HEK293 (cell line): ENCODE data around the gene XRCC2.

Source experiments
- CTCF ChIA-PET: fragments of 350-600 bp; formaldehyde crosslinking; extraction: SDS; loops from one replicate; lab custom pipeline; 2021; ENCODE audit warnings: antibody characterized with exemption; lab: Yijun Ruan, JAX
- POLR2A ChIA-PET: fragments of 300-600 bp; formaldehyde crosslinking; extraction: SDS; loops from one replicate; lab custom pipeline; 2020; ENCODE audit warnings: antibody characterized with exemption, inconsistent platforms; lab: Yijun Ruan, JAX
- H3K27ac ChIP-seq: fragments of 200-500 bp; sonication (Bioruptor generic); 2 replicates; pipeline ENCODE4 v1.5.1; 2014; ENCODE audit warnings: low read depth, low read length, control low read depth, inconsistent platforms; ENCODE audit errors: extremely low read depth
- H3K36me3 ChIP-seq, 2 experiments: fragments of 200-500 bp in 1 of 2; sonication (Bioruptor generic) in 1 of 2; 1 replicate in 1 of 2; 2 replicates in 1 of 2; pipeline ENCODE4 v1.5.1; 2014 to 2017; ENCODE audit warnings: inconsistent platforms in 2 of 2, low read length in 2 of 2; ENCODE audit not compliant: control insufficient read depth in 2 of 2, insufficient read depth in 1 of 2
- H3K4me1 ChIP-seq: fragments of 200-500 bp; sonication (Bioruptor generic); 2 replicates; pipeline ENCODE4 v1.5.1; 2014; ENCODE audit warnings: mild to moderate bottlenecking, low read length, inconsistent platforms; ENCODE audit not compliant: control insufficient read depth, insufficient read depth
- H3K4me3 ChIP-seq: 2 replicates; pipeline ENCODE4 v1.5.1; 2011; ENCODE audit warnings: low read depth, mild to moderate bottlenecking, control low read depth, low read length, moderate library complexity
- H3K9me3 ChIP-seq: fragments of 200-500 bp; sonication (Bioruptor generic); 2 replicates; pipeline ENCODE4 v1.5.1; 2014; ENCODE audit warnings: low read depth, low read length, inconsistent platforms; ENCODE audit not compliant: control insufficient read depth, insufficient read depth
- IKZF3 ChIP-seq: fragments of 450-650 bp; IDR thresholded peaks from 2 replicates; pipeline ENCODE4 v1.5.0; 2018; ENCODE audit warnings: missing biosample characterization, mild to moderate bottlenecking, missing genetic modification characterization, moderate library complexity
- KLF10 ChIP-seq: fragments of 450-650 bp; IDR thresholded peaks from 2 replicates; pipeline ENCODE4 v1.5.1; 2018; ENCODE audit warnings: missing biosample characterization, mild to moderate bottlenecking, missing genetic modification characterization
- REPIN1 ChIP-seq: fragments of 450-650 bp; formaldehyde crosslinking; IDR thresholded peaks from 2 replicates; pipeline ENCODE4 v1.5.1; 2017; ENCODE audit warnings: missing biosample characterization, missing genetic modification characterization, low read depth
- REST ChIP-seq: fragments of 450-650 bp; formaldehyde crosslinking; IDR thresholded peaks from 2 replicates; pipeline ENCODE4 v1.5.1; 2016; ENCODE audit warnings: missing biosample characterization, missing genetic modification characterization
- SP3 ChIP-seq: fragments of 450-650 bp; formaldehyde crosslinking; IDR thresholded peaks from 2 replicates; pipeline ENCODE4 v1.5.1; 2016; ENCODE audit warnings: missing biosample characterization, missing genetic modification characterization
- TCF7L2 ChIP-seq: IDR thresholded peaks from 2 replicates; pipeline ENCODE4 v1.6.1; 2011; ENCODE audit warnings: low read depth, mild to moderate bottlenecking, inconsistent platforms, low read length, moderate library complexity, borderline replicate concordance
- ZNF148 ChIP-seq: fragments of 450-650 bp; formaldehyde crosslinking; IDR thresholded peaks from 2 replicates; pipeline ENCODE4 v1.5.0; 2017; ENCODE audit warnings: missing biosample characterization, missing genetic modification characterization, borderline replicate concordance
- ZNF19 ChIP-seq: fragments of 450-650 bp; formaldehyde crosslinking; IDR thresholded peaks from 2 replicates; pipeline ENCODE4; 2016; ENCODE audit warnings: missing biosample characterization, missing genetic modification characterization, low read depth
- ZNF341 ChIP-seq: fragments of 450-650 bp; formaldehyde crosslinking; IDR thresholded peaks from 2 replicates; pipeline ENCODE4; 2016; ENCODE audit warnings: low read depth, missing biosample characterization, missing genetic modification characterization
- ZNF391 ChIP-seq: fragments of 450-650 bp; formaldehyde crosslinking; IDR thresholded peaks from 2 replicates; pipeline ENCODE4 v1.5.1; 2016; ENCODE audit warnings: low read depth, missing biosample characterization, missing genetic modification characterization, borderline replicate concordance
- ZNF510 ChIP-seq: fragments of 450-650 bp; formaldehyde crosslinking; IDR thresholded peaks from 2 replicates; pipeline ENCODE4 v1.5.1; 2018; ENCODE audit warnings: mild to moderate bottlenecking, missing genetic modification characterization, missing biosample characterization; ENCODE audit not compliant: insufficient replicate concordance
- ZNF544 ChIP-seq: fragments of 450-650 bp; formaldehyde crosslinking; IDR thresholded peaks from 2 replicates; pipeline ENCODE4 v1.5.0; 2017; ENCODE audit warnings: missing biosample characterization, missing genetic modification characterization
- ZNF549 ChIP-seq: fragments of 450-650 bp; IDR thresholded peaks from 2 replicates; pipeline ENCODE4 v1.5.1; 2018; ENCODE audit warnings: missing biosample characterization, missing genetic modification characterization, mild to moderate bottlenecking, inconsistent platforms, moderate library complexity
- ZNF626 ChIP-seq: fragments of 450-650 bp; sonication (Bioruptor Pico); formaldehyde crosslinking; IDR thresholded peaks from 2 replicates; pipeline ENCODE4 v1.5.1; 2018; ENCODE audit warnings: missing biosample characterization, missing genetic modification characterization, inconsistent platforms
- ZNF792 ChIP-seq: fragments of 450-650 bp; formaldehyde crosslinking; IDR thresholded peaks from 2 replicates; pipeline ENCODE4 v1.5.1; 2016; ENCODE audit warnings: missing biosample characterization, missing genetic modification characterization
- ZSCAN23 ChIP-seq: fragments of 450-650 bp; formaldehyde crosslinking; IDR thresholded peaks from 2 replicates; pipeline ENCODE4 v1.5.1; 2016; ENCODE audit warnings: missing biosample characterization, missing genetic modification characterization
- ZSCAN5A ChIP-seq: fragments of 450-650 bp; formaldehyde crosslinking; IDR thresholded peaks from 2 replicates; pipeline ENCODE4 v1.5.1; 2016; ENCODE audit warnings: missing biosample characterization, missing genetic modification characterization
- TF ChIP-seq, protein P1 (sequence below): fragments of 450-650 bp; formaldehyde crosslinking; IDR thresholded peaks from 2 replicates; pipeline ENCODE4 v1.5.1; 2016; ENCODE audit warnings: missing biosample characterization, missing genetic modification characterization
- TF ChIP-seq, protein P2 (sequence below): fragments of 450-650 bp; formaldehyde crosslinking; IDR thresholded peaks from 2 replicates; pipeline ENCODE4 v1.5.1; 2016; ENCODE audit warnings: missing biosample characterization, missing genetic modification characterization
- TF ChIP-seq, protein P3 (sequence below): fragments of 450-650 bp; formaldehyde crosslinking; IDR thresholded peaks from 2 replicates; pipeline ENCODE4 v1.5.1; 2016; ENCODE audit warnings: missing biosample characterization, missing genetic modification characterization, low read depth

The XRCC2 gene

DNA sequence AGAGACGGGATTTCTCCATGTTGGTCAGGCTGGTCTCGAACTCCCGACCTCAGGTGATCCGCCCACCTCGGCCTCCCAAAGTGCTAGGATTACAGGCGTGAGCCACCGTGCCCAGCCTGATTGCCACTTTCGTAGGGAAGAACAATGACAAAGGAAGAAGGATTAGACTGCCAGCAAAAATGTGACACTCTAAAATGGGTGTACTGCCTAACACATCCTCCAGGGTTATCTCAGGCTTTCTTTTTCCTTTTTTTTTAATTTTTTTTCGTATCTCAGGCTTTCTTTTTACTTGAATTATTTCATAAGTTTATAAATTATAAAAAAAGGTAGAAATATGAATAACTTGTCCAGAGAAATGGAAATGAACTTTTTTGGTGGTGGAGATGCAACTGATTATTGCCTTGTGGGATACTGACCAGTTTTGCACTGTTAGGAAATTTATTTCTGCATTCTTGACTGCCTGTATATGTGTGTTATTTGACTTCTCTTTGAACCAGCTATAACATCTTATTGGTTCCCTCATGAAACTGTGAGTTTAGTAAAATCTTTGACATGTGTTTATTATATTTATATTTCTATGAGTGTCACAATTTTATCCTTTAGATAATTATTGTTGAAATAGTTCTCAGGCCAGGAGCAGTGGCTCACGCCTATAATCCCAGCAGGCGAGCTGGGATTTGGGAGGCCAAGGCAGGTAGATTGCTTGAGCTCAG is 56.8 kb downstream of the XRCC2 start:
- Histone ChIP-seq H3K27ac (no peak overlapping the region), H3K4me1 (no peaks in the 10 kb centered on the region), H3K36me3 (no peaks in the 10 kb centered on the region), H3K4me3 (no peak overlapping the region), H3K9me3 (no peaks in the 10 kb centered on the region)
- POLR2A ChIA-PET: no interaction called here
- CTCF ChIA-PET: no interaction called here
- TF ChIP-seq ZNF544 (tag by site-specific recombination) (no peak), ZNF510 (peak; percentile 100), REST (tag by site-specific recombination) (no peak), ZSCAN23 (tag by site-specific recombination) (no peak), ZNF626 (no peak), ZNF341 (tag by site-specific recombination) (no peak), REPIN1 (tag by site-specific recombination) (no peak), TCF7L2 (no peak)

- CTCF ChIA-PET: no interaction called here
- POLR2A ChIA-PET: no interaction called here
- no peak for TF ChIP-seq ZSCAN5A (tag by site-specific recombination)
- no peak for TF ChIP-seq IKZF3
- TF ChIP-seq, protein P1, sequence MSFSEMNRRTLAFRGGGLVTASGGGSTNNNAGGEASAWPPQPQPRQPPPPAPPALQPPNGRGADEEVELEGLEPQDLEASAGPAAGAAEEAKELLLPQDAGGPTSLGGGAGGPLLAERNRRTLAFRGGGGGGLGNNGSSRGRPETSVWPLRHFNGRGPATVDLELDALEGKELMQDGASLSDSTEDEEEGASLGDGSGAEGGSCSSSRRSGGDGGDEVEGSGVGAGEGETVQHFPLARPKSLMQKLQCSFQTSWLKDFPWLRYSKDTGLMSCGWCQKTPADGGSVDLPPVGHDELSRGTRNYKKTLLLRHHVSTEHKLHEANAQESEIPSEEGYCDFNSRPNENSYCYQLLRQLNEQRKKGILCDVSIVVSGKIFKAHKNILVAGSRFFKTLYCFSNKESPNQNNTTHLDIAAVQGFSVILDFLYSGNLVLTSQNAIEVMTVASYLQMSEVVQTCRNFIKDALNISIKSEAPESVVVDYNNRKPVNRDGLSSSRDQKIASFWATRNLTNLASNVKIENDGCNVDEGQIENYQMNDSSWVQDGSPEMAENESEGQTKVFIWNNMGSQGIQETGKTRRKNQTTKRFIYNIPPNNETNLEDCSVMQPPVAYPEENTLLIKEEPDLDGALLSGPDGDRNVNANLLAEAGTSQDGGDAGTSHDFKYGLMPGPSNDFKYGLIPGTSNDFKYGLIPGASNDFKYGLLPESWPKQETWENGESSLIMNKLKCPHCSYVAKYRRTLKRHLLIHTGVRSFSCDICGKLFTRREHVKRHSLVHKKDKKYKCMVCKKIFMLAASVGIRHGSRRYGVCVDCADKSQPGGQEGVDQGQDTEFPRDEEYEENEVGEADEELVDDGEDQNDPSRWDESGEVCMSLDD (tag by site-specific recombination): no peak
- TF ChIP-seq, protein P2, sequence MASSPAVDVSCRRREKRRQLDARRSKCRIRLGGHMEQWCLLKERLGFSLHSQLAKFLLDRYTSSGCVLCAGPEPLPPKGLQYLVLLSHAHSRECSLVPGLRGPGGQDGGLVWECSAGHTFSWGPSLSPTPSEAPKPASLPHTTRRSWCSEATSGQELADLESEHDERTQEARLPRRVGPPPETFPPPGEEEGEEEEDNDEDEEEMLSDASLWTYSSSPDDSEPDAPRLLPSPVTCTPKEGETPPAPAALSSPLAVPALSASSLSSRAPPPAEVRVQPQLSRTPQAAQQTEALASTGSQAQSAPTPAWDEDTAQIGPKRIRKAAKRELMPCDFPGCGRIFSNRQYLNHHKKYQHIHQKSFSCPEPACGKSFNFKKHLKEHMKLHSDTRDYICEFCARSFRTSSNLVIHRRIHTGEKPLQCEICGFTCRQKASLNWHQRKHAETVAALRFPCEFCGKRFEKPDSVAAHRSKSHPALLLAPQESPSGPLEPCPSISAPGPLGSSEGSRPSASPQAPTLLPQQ (tag by site-specific recombination): no peak
- TF ChIP-seq, protein P3, sequence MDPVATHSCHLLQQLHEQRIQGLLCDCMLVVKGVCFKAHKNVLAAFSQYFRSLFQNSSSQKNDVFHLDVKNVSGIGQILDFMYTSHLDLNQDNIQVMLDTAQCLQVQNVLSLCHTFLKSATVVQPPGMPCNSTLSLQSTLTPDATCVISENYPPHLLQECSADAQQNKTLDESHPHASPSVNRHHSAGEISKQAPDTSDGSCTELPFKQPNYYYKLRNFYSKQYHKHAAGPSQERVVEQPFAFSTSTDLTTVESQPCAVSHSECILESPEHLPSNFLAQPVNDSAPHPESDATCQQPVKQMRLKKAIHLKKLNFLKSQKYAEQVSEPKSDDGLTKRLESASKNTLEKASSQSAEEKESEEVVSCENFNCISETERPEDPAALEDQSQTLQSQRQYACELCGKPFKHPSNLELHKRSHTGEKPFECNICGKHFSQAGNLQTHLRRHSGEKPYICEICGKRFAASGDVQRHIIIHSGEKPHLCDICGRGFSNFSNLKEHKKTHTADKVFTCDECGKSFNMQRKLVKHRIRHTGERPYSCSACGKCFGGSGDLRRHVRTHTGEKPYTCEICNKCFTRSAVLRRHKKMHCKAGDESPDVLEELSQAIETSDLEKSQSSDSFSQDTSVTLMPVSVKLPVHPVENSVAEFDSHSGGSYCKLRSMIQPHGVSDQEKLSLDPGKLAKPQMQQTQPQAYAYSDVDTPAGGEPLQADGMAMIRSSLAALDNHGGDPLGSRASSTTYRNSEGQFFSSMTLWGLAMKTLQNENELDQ (tag by site-specific recombination): no peak
- no peak for TF ChIP-seq KLF10 (tag by site-specific recombination)
- no peak for TF ChIP-seq ZNF148 (tag by site-specific recombination)
- TF ChIP-seq SP3 (tag by site-specific recombination): no peak
- no peak for TF ChIP-seq ZNF391 (tag by site-specific recombination)
- TF ChIP-seq ZNF549: no peak
- no peak for TF ChIP-seq ZNF19 (tag by site-specific recombination)
- no peak for TF ChIP-seq ZNF792
Observed at GRCh38 chr7:152618427-152618826, 57.5 kb downstream of the XRCC2 start.

More at GRCh38 chr7:152618427-152618826, 57.5 kb downstream of the XRCC2 start:
- Histone ChIP-seq H3K9me3 (no peaks in the 10 kb centered on the region), H3K4me1 (no peaks in the 10 kb centered on the region), H3K4me3 (no peak overlapping the region), H3K27ac (no peak overlapping the region), H3K36me3 (no peaks in the 10 kb centered on the region)
